ENCODE measurements around the gene GPRC5B.
A peak's percentile ranks its signal among the peaks of the same experiment; 100 is the strongest.

The GPRC5B gene

DNA sequence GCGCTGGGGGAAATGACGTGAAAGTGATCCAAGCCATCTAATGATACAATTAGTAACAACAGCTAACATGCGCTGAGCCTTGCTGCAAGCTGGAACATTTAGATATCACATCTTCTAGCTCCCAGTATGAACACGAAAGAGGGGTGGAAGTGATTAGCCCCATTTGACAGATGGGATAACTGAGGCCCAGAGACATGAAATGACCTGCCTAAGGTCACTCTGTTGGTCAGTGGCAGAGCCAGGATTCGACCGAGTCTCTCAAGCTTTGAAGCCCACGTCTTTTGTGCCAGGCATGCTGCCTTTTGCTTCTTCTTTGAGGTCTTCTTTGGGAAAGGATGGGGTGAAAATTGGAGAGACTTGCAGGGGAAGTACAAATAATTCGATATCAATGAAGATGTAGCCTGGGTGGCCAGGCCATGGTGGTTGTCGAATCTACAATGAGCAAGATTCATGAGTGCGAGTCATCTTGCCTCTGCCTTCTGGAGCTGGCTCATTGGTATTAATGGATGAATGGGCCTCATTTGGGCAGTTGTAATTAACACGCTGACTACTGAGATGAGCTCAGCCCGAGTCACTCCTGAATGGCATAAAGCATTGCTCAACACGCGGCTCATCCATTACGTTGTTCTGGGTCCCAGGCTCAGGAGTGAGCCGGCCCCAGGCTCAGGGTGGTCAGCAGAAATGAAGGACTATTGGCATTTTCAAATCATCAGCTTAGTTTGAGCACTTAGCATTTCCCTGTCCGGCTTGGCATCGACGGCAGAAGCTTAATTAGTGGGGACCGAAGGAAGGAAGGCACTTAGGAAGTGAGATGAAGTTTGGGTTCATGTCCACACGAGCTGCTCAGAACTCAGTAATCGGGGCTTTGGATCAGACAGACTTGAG, 28.0 kb upstream of the GPRC5B start:
- H3K27me3 ChIP-seq (ENCODE audit: control insufficient read depth, insufficient read depth, low read length) = no peaks in the 10 kb centered on the region
- no peak overlapping the region for H3K9ac ChIP-seq (ENCODE audit: low read length)
- H3K9me3 ChIP-seq (ENCODE audit: control insufficient read depth, insufficient read depth, low read depth, low read length) = no peaks in the 10 kb centered on the region
- no peak overlapping the region for H3K27ac ChIP-seq (ENCODE audit: low read depth, low read length)
- no peak overlapping the region for H3K4me3 ChIP-seq (ENCODE audit: low read depth, low read length)
- H3K4me1 ChIP-seq (ENCODE audit: control insufficient read depth, insufficient read depth, low read length) = no peaks in the 10 kb centered on the region
- no peaks in the 10 kb centered on the region for H3K36me3 ChIP-seq (ENCODE audit: control insufficient read depth, insufficient read depth, low read length)

DNA sequence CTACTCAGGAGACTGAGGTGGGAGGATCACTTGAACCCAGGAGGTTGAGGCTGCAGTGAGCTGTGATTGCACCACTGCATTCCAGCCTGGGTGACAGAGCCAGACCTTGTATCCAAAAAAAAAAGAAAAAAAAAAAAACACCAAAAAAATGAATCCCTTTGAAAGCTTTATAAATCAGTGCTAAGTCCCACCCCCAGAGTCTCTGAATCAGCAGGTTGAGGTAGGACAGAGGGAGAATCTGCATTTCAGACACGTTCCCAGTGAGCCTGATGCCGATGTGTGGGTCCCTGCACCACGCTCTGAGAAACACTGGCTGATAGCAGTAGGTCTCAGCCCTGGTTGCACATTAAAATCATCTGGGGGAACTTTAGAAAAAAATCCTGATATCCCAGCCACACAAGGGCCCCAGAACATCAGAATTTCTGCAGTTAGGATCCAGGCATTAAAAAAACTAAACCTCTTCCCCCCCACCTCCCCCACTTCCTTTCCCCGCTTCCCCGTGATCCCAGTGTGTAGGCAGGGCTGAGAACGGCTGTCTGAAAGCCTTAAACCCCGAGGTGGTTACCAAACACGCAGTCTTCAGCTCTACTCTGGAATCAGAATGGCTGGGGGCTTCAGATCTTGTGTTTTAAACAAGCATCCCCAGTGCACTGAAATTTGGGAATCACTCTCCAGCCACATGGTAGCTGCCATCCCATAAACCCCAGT, 27.3 kb upstream of the GPRC5B start:
- no peaks in the 10 kb centered on the region for H3K36me3 ChIP-seq (ENCODE audit: control insufficient read depth, insufficient read depth, low read length)
- H3K9me3 ChIP-seq (ENCODE audit: control insufficient read depth, insufficient read depth, low read depth, low read length) = no peaks in the 10 kb centered on the region
- no peaks in the 10 kb centered on the region for H3K4me1 ChIP-seq (ENCODE audit: control insufficient read depth, insufficient read depth, low read length)
- no peak overlapping the region for H3K9ac ChIP-seq (ENCODE audit: low read length)
- no peak overlapping the region for H3K4me3 ChIP-seq (ENCODE audit: low read depth, low read length)
- no peak overlapping the region for H3K27ac ChIP-seq (ENCODE audit: low read depth, low read length)
- H3K27me3 ChIP-seq (ENCODE audit: control insufficient read depth, insufficient read depth, low read length) = no peaks in the 10 kb centered on the region

DNA sequence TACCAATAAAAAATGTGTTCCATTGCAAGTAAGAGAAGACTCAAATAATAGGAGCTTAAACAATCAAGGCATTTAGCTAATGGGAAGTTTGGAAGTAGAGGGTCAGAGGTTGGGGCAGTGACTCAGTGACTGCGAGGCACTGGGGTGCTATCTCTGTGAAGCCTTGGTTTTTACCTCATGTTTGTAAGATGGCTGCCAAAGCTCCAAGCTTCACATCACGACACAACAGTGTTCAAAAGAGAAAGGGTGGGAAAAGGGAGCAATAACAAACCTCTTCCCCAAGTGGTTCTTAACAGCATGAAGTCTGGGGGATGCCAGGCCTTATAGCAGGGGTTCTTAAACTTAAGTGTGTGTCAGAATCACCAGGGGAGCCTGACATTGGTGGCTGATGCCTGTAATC, 26.6 kb upstream of the GPRC5B start:
- Histone ChIP-seq H3K27ac (ENCODE audit: low read depth, low read length) (no peak overlapping the region), H3K4me3 (ENCODE audit: low read depth, low read length) (no peak overlapping the region), H3K9ac (ENCODE audit: low read length) (no peak overlapping the region), H3K27me3 (ENCODE audit: control insufficient read depth, insufficient read depth, low read length) (no peaks in the 10 kb centered on the region), H3K9me3 (ENCODE audit: control insufficient read depth, insufficient read depth, low read depth, low read length) (no peaks in the 10 kb centered on the region), H3K4me1 (ENCODE audit: control insufficient read depth, insufficient read depth, low read length) (no peaks in the 10 kb centered on the region), H3K36me3 (ENCODE audit: control insufficient read depth, insufficient read depth, low read length) (no peaks in the 10 kb centered on the region)

DNA sequence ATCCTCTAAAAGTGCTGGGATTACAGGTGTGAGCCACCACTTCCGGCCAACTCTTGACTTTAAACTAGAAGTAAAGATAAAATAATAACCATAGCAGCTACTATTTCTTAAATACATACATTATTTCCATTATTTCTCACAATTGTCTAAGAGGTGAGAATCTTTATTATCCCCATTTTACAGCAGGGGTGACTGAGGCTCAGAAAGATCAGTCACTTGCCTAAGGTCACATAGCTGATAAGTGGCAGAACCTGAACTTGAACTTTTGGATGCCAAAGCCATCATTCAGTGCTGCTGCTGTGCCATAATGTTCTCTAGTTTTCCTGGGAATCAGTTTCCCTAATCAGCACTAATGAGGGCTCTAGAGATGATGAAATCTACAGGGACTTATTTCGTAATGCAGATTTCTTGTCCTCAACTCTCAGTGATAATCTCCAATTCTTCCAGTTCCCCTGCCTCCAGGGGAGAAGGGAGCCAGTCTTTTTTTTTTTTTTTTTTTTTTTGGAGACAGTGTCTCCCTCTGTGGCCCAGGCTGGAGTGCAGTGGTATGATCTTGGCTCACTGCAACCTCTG, 25.2 kb upstream of the GPRC5B start:
- no peak overlapping the region for H3K4me3 ChIP-seq (ENCODE audit: low read depth, low read length)
- H3K36me3 ChIP-seq (ENCODE audit: control insufficient read depth, insufficient read depth, low read length) = no peaks in the 10 kb centered on the region
- no peak overlapping the region for H3K27ac ChIP-seq (ENCODE audit: low read depth, low read length)
- H3K27me3 ChIP-seq (ENCODE audit: control insufficient read depth, insufficient read depth, low read length) = no peaks in the 10 kb centered on the region
- H3K9ac ChIP-seq (ENCODE audit: low read length) = no peak overlapping the region
- no peaks in the 10 kb centered on the region for H3K9me3 ChIP-seq (ENCODE audit: control insufficient read depth, insufficient read depth, low read depth, low read length)
- H3K4me1 ChIP-seq (ENCODE audit: control insufficient read depth, insufficient read depth, low read length) = no peaks in the 10 kb centered on the region

DNA sequence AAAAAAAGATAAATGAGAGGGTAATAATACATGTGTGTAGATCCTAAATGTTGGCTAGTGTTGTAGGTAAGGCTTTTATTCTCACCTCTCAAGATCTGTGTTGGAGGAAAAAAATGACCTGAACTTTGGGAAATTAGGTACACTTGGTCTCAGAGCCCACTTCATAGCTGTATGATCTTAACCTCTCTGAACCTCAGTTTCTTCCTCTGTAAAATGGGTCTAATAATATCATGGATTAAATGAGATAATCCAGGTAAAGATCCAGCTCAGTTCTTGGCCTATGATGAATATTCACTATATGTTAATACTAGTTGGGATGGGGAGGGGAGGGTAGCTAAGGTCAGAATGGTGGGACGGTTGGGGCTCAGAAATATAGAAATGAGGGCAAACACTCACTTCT, 24.3 kb upstream of the GPRC5B start:
- no peaks in the 10 kb centered on the region for H3K4me1 ChIP-seq (ENCODE audit: control insufficient read depth, insufficient read depth, low read length)
- no peaks in the 10 kb centered on the region for H3K36me3 ChIP-seq (ENCODE audit: control insufficient read depth, insufficient read depth, low read length)
- no peak overlapping the region for H3K9ac ChIP-seq (ENCODE audit: low read length)
- no peak overlapping the region for H3K4me3 ChIP-seq (ENCODE audit: low read depth, low read length)
- H3K27me3 ChIP-seq (ENCODE audit: control insufficient read depth, insufficient read depth, low read length) = no peaks in the 10 kb centered on the region
- H3K9me3 ChIP-seq (ENCODE audit: control insufficient read depth, insufficient read depth, low read depth, low read length) = no peaks in the 10 kb centered on the region
- no peak overlapping the region for H3K27ac ChIP-seq (ENCODE audit: low read depth, low read length)

DNA sequence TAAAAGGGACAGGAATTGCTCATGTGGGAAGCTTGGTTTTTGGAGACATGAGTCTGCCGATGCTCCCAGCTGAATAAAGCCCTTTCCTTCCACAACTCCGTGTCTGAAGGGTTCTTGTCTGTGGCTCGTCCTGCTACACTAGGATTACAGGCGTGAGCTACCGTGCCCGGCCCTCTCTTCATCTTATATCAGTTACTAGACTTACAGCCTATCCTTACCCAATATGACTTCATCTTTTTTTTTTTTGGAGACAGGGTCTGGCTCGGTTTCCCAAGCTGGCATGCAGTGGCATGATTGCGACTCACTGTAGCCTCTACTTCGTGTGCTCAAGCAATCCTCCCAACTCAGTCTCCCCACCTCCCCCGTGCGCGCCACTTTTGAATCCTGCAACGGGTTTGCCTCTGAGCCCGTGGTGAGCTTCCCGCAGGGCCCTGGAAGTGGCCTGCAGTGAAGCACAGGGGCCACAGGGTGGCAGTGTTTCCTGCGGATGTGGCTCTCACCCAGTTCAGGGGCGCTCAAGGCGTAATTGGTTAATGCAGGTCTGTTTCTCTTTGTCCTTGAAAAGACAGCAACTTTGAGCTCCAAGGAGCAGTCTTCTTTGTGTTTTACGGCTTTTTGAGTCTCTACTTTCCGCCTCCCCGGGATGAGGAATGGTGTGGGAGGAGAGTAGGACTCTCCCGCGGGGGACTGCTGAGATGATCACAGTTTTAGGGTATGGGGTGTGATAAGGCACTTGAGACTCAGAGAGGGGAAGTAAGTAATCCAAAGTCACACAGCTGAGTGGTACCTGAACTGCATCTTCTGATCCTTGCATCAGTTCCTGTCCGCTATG, 22.7 kb upstream of the GPRC5B start:
- Histone ChIP-seq H3K9ac (ENCODE audit: low read length) (peak overlapping the region; percentile 51), H3K36me3 (ENCODE audit: control insufficient read depth, insufficient read depth, low read length) (no peaks in the 10 kb centered on the region), H3K4me3 (ENCODE audit: low read depth, low read length) (peak overlapping the region; percentile 39), H3K4me1 (ENCODE audit: control insufficient read depth, insufficient read depth, low read length) (no peaks in the 10 kb centered on the region), H3K9me3 (ENCODE audit: control insufficient read depth, insufficient read depth, low read depth, low read length) (no peaks in the 10 kb centered on the region), H3K27ac (ENCODE audit: low read depth, low read length) (peak overlapping the region; percentile 69; the same call in 1 of the 2 replicates), H3K27me3 (ENCODE audit: control insufficient read depth, insufficient read depth, low read length) (no peaks in the 10 kb centered on the region)

DNA sequence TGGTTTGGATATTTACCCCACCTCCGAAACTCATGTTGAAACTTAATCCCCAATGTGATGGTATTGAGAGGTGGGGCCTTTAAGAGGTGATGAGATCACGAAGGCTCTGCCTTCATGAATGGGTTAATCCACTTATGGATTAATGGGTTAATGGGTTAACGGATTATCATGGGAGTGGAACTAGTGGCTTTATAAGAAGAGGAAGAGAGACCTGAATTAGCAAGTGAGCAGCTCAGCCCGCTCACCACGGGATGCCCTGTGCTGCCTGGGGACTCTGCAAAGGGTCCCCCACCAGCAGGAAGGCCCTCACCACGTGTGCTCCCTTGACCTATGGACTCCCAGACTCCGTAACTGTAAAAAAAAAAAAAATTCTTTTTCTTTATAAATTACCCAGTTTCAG, 16.5 kb upstream of the GPRC5B start:
- Histone ChIP-seq H3K36me3 (ENCODE audit: control insufficient read depth, insufficient read depth, low read length) (no peaks in the 10 kb centered on the region), H3K9me3 (ENCODE audit: control insufficient read depth, insufficient read depth, low read depth, low read length) (no peaks in the 10 kb centered on the region), H3K27ac (ENCODE audit: low read depth, low read length) (no peak overlapping the region), H3K27me3 (ENCODE audit: control insufficient read depth, insufficient read depth, low read length) (no peaks in the 10 kb centered on the region), H3K4me3 (ENCODE audit: low read depth, low read length) (no peak overlapping the region), H3K4me1 (ENCODE audit: control insufficient read depth, insufficient read depth, low read length) (peaks cover 10% of the 10 kb centered on the region; the same call in 1 of the 2 replicates), H3K9ac (ENCODE audit: low read length) (no peak overlapping the region)

DNA sequence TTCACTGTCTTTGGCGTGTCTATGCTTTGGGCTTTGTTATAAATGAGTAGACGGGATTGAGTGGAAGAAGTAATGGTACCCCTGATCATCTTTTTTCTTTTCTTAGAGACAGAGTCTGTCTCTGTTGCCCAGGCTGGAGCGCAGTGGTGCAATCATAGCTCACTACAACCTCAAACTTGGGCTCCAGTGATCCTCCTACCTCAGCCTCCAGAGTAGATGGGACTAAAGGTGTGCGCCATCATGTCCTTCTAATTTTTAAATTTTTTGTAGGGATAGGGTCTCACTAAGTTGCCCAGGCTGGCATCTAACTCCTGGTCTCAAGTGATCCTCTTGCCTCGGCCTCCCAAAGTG, 14.9 kb upstream of the GPRC5B start:
- no peak overlapping the region for H3K27ac ChIP-seq (ENCODE audit: low read depth, low read length)
- H3K36me3 ChIP-seq (ENCODE audit: control insufficient read depth, insufficient read depth, low read length) = no peaks in the 10 kb centered on the region
- no peaks in the 10 kb centered on the region for H3K27me3 ChIP-seq (ENCODE audit: control insufficient read depth, insufficient read depth, low read length)
- no peak overlapping the region for H3K4me3 ChIP-seq (ENCODE audit: low read depth, low read length)
- H3K9ac ChIP-seq (ENCODE audit: low read length) = no peak overlapping the region
- peaks cover 10% of the 10 kb centered on the region; the same call in 1 of the 2 replicates for H3K4me1 ChIP-seq (ENCODE audit: control insufficient read depth, insufficient read depth, low read length)
- no peaks in the 10 kb centered on the region for H3K9me3 ChIP-seq (ENCODE audit: control insufficient read depth, insufficient read depth, low read depth, low read length)

DNA sequence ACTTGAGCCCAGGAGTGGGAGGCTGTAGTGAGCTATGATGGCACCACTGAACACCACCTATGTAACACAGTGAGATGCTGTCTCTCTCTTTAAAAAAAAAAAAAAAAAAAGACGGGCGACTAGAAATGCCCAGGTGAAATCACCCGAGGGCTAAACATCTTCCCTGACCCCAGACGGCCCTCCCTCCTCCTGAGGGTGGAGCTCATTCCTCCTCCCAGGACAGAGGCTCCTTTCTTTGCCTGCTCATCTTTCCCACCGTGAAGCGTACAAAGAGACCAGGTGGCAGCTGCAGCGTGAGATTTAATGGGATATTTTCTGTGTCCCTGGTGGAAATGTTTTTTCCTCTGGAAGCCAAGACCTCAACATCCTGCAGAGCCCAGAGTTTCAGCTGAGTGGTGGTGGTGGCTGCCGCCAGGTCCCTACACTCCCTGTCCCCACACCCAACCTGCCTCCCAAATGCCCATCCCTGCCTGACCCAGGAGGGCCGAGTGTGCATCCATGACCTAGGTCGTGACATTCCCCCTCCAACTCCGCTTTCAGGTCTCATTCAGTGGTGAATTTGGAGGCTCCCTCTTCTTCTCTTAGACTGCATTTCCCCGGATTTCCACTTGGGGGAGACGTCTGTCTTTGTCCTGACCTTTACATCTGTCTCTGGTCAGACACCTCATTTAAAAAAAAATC, 14.4 kb upstream of the GPRC5B start:
- Histone ChIP-seq H3K4me3 (ENCODE audit: low read depth, low read length) (peak overlapping the region; percentile 33), H3K9ac (ENCODE audit: low read length) (no peak overlapping the region), H3K9me3 (ENCODE audit: control insufficient read depth, insufficient read depth, low read depth, low read length) (no peaks in the 10 kb centered on the region), H3K27me3 (ENCODE audit: control insufficient read depth, insufficient read depth, low read length) (no peaks in the 10 kb centered on the region), H3K36me3 (ENCODE audit: control insufficient read depth, insufficient read depth, low read length) (no peaks in the 10 kb centered on the region), H3K27ac (ENCODE audit: low read depth, low read length) (no peak overlapping the region), H3K4me1 (ENCODE audit: control insufficient read depth, insufficient read depth, low read length) (peaks cover 10% of the 10 kb centered on the region; the same call in 1 of the 2 replicates)

DNA sequence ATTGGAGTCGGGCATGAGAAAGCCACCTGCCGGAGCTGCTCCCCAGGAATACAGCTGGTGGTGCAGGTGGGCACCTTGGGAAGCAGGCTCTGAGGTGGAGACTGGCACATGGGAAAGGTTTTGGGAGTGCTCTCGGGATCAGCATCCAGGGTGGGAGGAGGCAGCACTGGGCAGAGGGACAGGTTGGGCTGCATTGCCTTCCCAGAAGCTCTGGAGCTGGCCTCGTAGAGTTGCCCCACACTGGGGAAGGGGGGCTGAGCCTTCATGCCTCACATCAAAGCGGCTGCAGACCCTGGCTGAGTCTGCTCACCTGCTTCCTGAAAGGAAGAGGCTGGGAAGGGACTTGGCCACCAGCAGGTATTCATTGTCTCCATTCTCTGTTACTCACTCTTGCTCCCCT, 13.5 kb upstream of the GPRC5B start:
- H3K9me3 ChIP-seq (ENCODE audit: control insufficient read depth, insufficient read depth, low read depth, low read length) = no peaks in the 10 kb centered on the region
- H3K27ac ChIP-seq (ENCODE audit: low read depth, low read length) = no peak overlapping the region
- H3K36me3 ChIP-seq (ENCODE audit: control insufficient read depth, insufficient read depth, low read length) = no peaks in the 10 kb centered on the region
- no peak overlapping the region for H3K4me3 ChIP-seq (ENCODE audit: low read depth, low read length)
- H3K27me3 ChIP-seq (ENCODE audit: control insufficient read depth, insufficient read depth, low read length) = no peaks in the 10 kb centered on the region
- peaks cover 10% of the 10 kb centered on the region; the same call in 1 of the 2 replicates for H3K4me1 ChIP-seq (ENCODE audit: control insufficient read depth, insufficient read depth, low read length)
- no peak overlapping the region for H3K9ac ChIP-seq (ENCODE audit: low read length)

Measured in HUES6 (cell line).